SK-N-SH treated with all-trans-retinoic acid at 6 μM for 48 hours (cell line): ENCODE measurements around the gene ABCD2.
"Not testable (repeated sequence)": the region's sequence is repeated elsewhere in the genome, so short reads cannot be mapped to it uniquely, and the experiment has no call there.

ENCODE experiments used
- ATAC-seq: fragments of 200-7000 bp; cut with Tn5 transposase; 3 replicates; pipeline ENCODE4 v1.9.1; 2020; ENCODE audit warnings: mild to moderate bottlenecking, moderate library complexity
- ARNTL ChIP-seq: fragments of 450-650 bp; formaldehyde crosslinking; IDR thresholded peaks from 2 replicates; pipeline ENCODE4 v1.5.0; 2020; ENCODE audit warnings: low read depth, mild to moderate bottlenecking, moderate library complexity, borderline replicate concordance
- BACH2 ChIP-seq: fragments of 250-450 bp; sonication (Bioruptor Pico); IDR thresholded peaks from 2 replicates; pipeline ENCODE4 v1.9.0; 2021; ENCODE audit warnings: mild to moderate bottlenecking, borderline replicate concordance
- CSDC2 ChIP-seq: fragments of 250-450 bp; sonication (Bioruptor Pico); IDR thresholded peaks from 2 replicates; pipeline ENCODE4 v1.5.0; 2020; ENCODE audit warnings: mild to moderate bottlenecking, moderate library complexity
- CSRNP3 ChIP-seq: fragments of 250-450 bp; sonication (Bioruptor Pico); IDR thresholded peaks from 2 replicates; pipeline ENCODE4 v1.5.1; 2021; ENCODE audit warnings: mild to moderate bottlenecking, moderate library complexity
- ESRRG ChIP-seq: fragments of 250-450 bp; sonication (Bioruptor Pico); IDR thresholded peaks from 2 replicates; pipeline ENCODE4 v1.6.1; 2021; ENCODE audit warnings: mild to moderate bottlenecking
- GLIS3 ChIP-seq: fragments of 250-450 bp; sonication (Bioruptor Pico); IDR thresholded peaks from 2 replicates; pipeline ENCODE4 v1.5.0; 2020; ENCODE audit warnings: mild to moderate bottlenecking, moderate library complexity
- ISL1 ChIP-seq: fragments of 250-450 bp; sonication (Bioruptor Pico); IDR thresholded peaks from 2 replicates; pipeline ENCODE4 v2.1.2; 2022; ENCODE audit warnings: mild to moderate bottlenecking, moderate library complexity
- OSR1 ChIP-seq: fragments of 250-450 bp; sonication (Bioruptor Pico); IDR thresholded peaks from 2 replicates; pipeline ENCODE4 v1.8.0; 2022; ENCODE audit warnings: moderate library complexity, mild to moderate bottlenecking, inconsistent platforms
- PPARA ChIP-seq: fragments of 250-450 bp; sonication (Bioruptor Pico); IDR thresholded peaks from 2 replicates; pipeline ENCODE4 v1.5.0; 2020; ENCODE audit warnings: mild to moderate bottlenecking, borderline replicate concordance
- RARB ChIP-seq: fragments of 250-450 bp; sonication (Bioruptor Pico); IDR thresholded peaks from 2 replicates; pipeline ENCODE4 v1.8.0; 2021; ENCODE audit warnings: mild to moderate bottlenecking, moderate library complexity
- SNAI2 ChIP-seq: fragments of 250-450 bp; sonication (Bioruptor Pico); IDR thresholded peaks from 2 replicates; pipeline ENCODE4 v1.5.0; 2020; ENCODE audit warnings: mild to moderate bottlenecking, moderate library complexity
- TCF4 ChIP-seq: fragments of 250-450 bp; sonication (Bioruptor Pico); IDR thresholded peaks from 2 replicates; pipeline ENCODE4 v1.8.0; 2021; ENCODE audit warnings: mild to moderate bottlenecking, moderate library complexity, borderline replicate concordance
- TOX ChIP-seq: fragments of 250-450 bp; sonication (Bioruptor Pico); IDR thresholded peaks from 2 replicates; pipeline ENCODE4 v1.8.0; 2021; ENCODE audit warnings: mild to moderate bottlenecking, moderate library complexity, borderline replicate concordance
- TSHZ2 ChIP-seq: fragments of 250-450 bp; sonication (Bioruptor Pico); IDR thresholded peaks from 2 replicates; pipeline ENCODE4 v1.5.0; 2020; ENCODE audit warnings: mild to moderate bottlenecking, moderate library complexity
- ZC3H10 ChIP-seq: fragments of 250-450 bp; sonication (Bioruptor Pico); IDR thresholded peaks from 2 replicates; pipeline ENCODE4 v1.5.1; 2021; ENCODE audit warnings: mild to moderate bottlenecking, moderate library complexity
- ZFP3 ChIP-seq: fragments of 250-450 bp; sonication (Bioruptor Pico); IDR thresholded peaks from 2 replicates; pipeline ENCODE4 v1.5.0; 2020; ENCODE audit warnings: mild to moderate bottlenecking, moderate library complexity
- ZFP30 ChIP-seq: fragments of 450-650 bp; formaldehyde crosslinking; IDR thresholded peaks from 2 replicates; pipeline ENCODE4 v1.5.0; 2022; ENCODE audit warnings: mild to moderate bottlenecking, moderate library complexity
- ZNF565 ChIP-seq: fragments of 450-650 bp; formaldehyde crosslinking; conservative IDR thresholded peaks from 2 replicates; pipeline ENCODE4 v1.5.0; 2020; ENCODE audit warnings: low read depth, mild to moderate bottlenecking, moderate library complexity
- ZNF8 ChIP-seq: fragments of 450-650 bp; formaldehyde crosslinking; IDR thresholded peaks from 2 replicates; pipeline ENCODE4 v1.5.0; 2020; ENCODE audit warnings: mild to moderate bottlenecking, moderate library complexity
- TF ChIP-seq, protein P1 (sequence below): fragments of 250-450 bp; sonication (Bioruptor Pico); IDR thresholded peaks from 2 replicates; pipeline ENCODE4 v1.5.1; 2020; ENCODE audit warnings: low read depth, mild to moderate bottlenecking, moderate library complexity
- TF ChIP-seq, protein P2 (sequence below): fragments of 250-450 bp; sonication (Bioruptor Pico); IDR thresholded peaks from 2 replicates; pipeline ENCODE4 v1.8.0; 2021; ENCODE audit warnings: low read depth, mild to moderate bottlenecking, moderate library complexity, borderline replicate concordance
- TF ChIP-seq, protein P3 (sequence below): fragments of 250-450 bp; sonication (Bioruptor Pico); IDR thresholded peaks from 2 replicates; pipeline ENCODE4 v1.8.0; 2020; ENCODE audit warnings: mild to moderate bottlenecking, moderate library complexity, borderline replicate concordance

ABCD2 gene

GRCh38 chr12:39553476-39553875, 66.1 kb downstream of the ABCD2 start:
- no peak for ATAC-seq
- TF ChIP-seq GLIS3 (CRISPR knock-in tag), result no peak
- no peak for TF ChIP-seq CSDC2 (CRISPR knock-in tag)
- no peak for TF ChIP-seq PPARA (CRISPR knock-in tag)
- TF ChIP-seq, protein P1, sequence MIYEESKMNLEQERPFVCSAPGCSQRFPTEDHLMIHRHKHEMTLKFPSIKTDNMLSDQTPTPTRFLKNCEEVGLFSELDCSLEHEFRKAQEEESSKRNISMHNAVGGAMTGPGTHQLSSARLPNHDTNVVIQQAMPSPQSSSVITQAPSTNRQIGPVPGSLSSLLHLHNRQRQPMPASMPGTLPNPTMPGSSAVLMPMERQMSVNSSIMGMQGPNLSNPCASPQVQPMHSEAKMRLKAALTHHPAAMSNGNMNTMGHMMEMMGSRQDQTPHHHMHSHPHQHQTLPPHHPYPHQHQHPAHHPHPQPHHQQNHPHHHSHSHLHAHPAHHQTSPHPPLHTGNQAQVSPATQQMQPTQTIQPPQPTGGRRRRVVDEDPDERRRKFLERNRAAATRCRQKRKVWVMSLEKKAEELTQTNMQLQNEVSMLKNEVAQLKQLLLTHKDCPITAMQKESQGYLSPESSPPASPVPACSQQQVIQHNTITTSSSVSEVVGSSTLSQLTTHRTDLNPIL (CRISPR knock-in tag), result no peak
- no peak for TF ChIP-seq BACH2 (CRISPR knock-in tag)
- TF ChIP-seq TCF4 (CRISPR knock-in tag), result no peak
- TF ChIP-seq ZFP30, result no peak
- TF ChIP-seq SNAI2 (CRISPR knock-in tag), result no peak
- no peak for TF ChIP-seq RARB (CRISPR knock-in tag)
- TF ChIP-seq, protein P2, sequence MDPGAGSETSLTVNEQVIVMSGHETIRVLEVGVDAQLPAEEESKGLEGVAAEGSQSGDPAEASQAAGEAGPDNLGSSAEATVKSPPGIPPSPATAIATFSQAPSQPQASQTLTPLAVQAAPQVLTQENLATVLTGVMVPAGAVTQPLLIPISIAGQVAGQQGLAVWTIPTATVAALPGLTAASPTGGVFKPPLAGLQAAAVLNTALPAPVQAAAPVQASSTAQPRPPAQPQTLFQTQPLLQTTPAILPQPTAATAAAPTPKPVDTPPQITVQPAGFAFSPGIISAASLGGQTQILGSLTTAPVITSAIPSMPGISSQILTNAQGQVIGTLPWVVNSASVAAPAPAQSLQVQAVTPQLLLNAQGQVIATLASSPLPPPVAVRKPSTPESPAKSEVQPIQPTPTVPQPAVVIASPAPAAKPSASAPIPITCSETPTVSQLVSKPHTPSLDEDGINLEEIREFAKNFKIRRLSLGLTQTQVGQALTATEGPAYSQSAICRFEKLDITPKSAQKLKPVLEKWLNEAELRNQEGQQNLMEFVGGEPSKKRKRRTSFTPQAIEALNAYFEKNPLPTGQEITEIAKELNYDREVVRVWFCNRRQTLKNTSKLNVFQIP, result no peak
- no peak for TF ChIP-seq ARNTL (CRISPR knock-in tag)
- TF ChIP-seq ZNF8, result no peak
- TF ChIP-seq ZC3H10 (CRISPR knock-in tag), result no peak
- no peak for TF ChIP-seq ESRRG (CRISPR knock-in tag)
- TF ChIP-seq, protein P3, sequence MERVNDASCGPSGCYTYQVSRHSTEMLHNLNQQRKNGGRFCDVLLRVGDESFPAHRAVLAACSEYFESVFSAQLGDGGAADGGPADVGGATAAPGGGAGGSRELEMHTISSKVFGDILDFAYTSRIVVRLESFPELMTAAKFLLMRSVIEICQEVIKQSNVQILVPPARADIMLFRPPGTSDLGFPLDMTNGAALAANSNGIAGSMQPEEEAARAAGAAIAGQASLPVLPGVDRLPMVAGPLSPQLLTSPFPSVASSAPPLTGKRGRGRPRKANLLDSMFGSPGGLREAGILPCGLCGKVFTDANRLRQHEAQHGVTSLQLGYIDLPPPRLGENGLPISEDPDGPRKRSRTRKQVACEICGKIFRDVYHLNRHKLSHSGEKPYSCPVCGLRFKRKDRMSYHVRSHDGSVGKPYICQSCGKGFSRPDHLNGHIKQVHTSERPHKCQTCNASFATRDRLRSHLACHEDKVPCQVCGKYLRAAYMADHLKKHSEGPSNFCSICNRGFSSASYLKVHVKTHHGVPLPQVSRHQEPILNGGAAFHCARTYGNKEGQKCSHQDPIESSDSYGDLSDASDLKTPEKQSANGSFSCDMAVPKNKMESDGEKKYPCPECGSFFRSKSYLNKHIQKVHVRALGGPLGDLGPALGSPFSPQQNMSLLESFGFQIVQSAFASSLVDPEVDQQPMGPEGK (CRISPR knock-in tag), result no peak
- TF ChIP-seq TOX (CRISPR knock-in tag), result no peak
- no peak for TF ChIP-seq ZFP3
- TF ChIP-seq ZNF565, result no peak
- no peak for TF ChIP-seq CSRNP3
- no peak for TF ChIP-seq OSR1 (CRISPR knock-in tag)

DNA sequence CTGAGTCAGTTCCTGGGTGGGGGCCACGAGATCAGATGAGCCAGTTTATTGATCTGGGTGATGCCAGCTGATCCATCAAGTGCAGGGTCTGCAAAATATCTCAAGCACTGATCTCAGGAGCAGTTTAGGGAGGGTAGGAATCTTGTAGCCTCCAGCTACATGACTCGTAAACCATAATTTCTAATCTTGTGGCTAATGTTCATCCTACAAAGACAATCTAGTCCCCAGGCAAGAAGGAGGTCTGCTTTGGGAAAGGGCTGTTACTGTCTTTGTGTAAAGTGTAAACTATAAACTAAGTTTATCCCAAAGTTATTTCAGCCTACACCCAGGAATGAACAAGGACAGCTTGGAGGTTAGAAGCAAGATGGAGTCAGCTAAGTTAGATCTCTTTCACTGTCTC, 75.4 kb downstream of the ABCD2 start:
- ATAC-seq, result not testable (repeated sequence)

DNA sequence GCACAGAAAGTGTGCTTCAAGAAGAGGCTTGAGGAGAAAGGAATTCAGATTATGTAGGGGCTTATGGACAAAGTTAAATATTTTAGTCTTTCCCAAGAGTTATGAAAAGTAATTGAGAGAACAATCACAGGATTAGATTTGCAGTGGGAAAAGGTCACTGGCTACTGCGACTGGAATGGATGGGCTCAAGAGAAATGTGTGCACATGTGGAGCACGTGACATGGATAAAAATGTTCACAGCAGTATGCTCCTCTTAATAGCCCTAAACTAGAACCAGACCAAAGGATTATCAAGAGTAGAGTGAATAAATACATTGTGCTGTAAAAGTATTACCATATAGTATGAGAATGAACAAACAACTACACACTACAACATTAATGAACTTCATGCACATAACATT, 78.1 kb downstream of the ABCD2 start:
- TF ChIP-seq ZFP3, result no peak
- ATAC-seq, result no peak

- ATAC-seq, result no peak
- no peak for TF ChIP-seq ESRRG (CRISPR knock-in tag)
Measured at GRCh38 chr12:39538679-39539104, 80.9 kb downstream of the ABCD2 start.

DNA sequence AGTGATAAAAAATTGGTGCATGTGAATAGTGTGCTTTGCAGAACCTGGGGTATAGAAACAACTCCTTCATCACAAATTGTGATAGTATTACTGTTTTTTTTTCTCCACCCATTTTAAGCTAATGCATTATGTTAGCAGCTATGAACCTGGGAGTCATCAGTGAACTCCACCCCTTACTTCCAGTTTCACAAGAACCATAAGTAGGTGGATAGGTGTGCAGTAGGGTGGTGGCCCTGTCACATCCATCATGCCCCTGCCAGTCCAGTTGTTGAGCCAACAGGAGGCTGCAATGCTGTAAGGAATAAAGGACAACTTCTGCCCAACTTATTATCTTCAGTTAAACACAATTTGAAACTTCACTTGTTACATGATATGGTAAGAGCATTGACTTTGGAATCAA, 85.7 kb downstream of the ABCD2 start:
- TF ChIP-seq ZFP3, result no peak
- no peak for TF ChIP-seq TSHZ2 (CRISPR knock-in tag)
- no peak for TF ChIP-seq OSR1 (CRISPR knock-in tag)
- TF ChIP-seq ESRRG (CRISPR knock-in tag), result no peak
- TF ChIP-seq, protein P1 (CRISPR knock-in tag), result no peak
- TF ChIP-seq, protein P2, result no peak
- no peak for TF ChIP-seq BACH2 (CRISPR knock-in tag)
- no peak for TF ChIP-seq RARB (CRISPR knock-in tag)
- TF ChIP-seq ISL1 (CRISPR knock-in tag), result no peak
- TF ChIP-seq ZNF8, result no peak
- ATAC-seq, result no peak
